ENCODE results near the gene DTX1. TPM values are rescaled to one million over a fixed set of nuclear protein-coding genes. Genes with fewer than 3 reads are reported as not detected.
"Not testable (repeated sequence)": the region's sequence is repeated elsewhere in the genome, so short reads cannot be mapped to it uniquely, and the experiment has no call there.

The DTX1 gene
- total RNA-seq, 2 donors from 2014 or later, result 9.8 to 17.3 TPM

DNA sequence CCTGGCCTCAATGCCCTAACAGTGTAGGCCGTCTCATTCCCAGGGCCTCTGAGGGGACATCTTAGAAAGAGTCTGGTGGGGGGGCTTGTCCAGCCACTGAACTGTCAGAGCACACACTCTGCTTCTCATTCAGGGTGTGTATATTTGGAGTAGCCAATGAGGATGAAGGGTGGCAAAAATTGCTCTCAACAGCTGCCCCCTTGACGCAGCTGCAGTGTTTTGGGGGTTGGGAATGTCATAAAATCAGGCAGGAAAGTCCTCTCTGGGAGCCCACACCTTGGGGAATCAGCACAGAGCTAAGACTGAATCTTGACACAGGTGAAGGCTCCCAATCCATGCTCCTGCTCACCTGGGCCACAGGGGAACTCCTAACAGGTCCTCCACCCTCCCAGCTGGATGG lies 77.5 kb downstream of the DTX1 start:
- DNase-seq (ENCODE audit: low spot score in 2 of 2) (no peak), ATAC-seq (no peak)
- Mint-ChIP-seq H3K36me3 (no peaks in the 10 kb centered on the region), H3K27ac (no peak overlapping the region), H3K9me3 (no peaks in the 10 kb centered on the region)

DNA sequence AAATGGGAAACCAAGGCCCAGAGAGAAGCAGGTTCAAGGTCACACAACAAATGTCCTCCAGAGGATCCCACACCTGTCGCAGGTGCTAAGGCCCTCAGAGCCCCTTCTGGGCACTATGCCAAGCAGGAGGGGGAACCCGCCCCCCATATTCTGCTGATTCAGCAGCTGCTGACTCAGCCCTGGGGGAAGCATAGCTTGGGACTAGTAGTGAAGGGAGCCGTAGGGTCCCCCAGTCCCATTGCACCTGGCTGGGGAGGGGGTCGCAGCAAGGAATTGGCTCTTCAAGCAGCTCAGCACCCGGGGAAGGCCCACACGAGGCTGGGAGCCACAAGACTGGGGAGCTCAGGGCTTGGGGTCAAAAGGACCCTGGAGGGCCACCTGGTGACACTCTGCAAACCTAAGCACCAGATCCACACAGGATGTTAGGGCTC lies 78.0 kb downstream of the DTX1 start:
- DNase-seq (ENCODE audit: low spot score in 2 of 2) (no peak), ATAC-seq (no peak)
- no peaks in the 10 kb centered on the region for H3K36me3 Mint-ChIP-seq

DNA sequence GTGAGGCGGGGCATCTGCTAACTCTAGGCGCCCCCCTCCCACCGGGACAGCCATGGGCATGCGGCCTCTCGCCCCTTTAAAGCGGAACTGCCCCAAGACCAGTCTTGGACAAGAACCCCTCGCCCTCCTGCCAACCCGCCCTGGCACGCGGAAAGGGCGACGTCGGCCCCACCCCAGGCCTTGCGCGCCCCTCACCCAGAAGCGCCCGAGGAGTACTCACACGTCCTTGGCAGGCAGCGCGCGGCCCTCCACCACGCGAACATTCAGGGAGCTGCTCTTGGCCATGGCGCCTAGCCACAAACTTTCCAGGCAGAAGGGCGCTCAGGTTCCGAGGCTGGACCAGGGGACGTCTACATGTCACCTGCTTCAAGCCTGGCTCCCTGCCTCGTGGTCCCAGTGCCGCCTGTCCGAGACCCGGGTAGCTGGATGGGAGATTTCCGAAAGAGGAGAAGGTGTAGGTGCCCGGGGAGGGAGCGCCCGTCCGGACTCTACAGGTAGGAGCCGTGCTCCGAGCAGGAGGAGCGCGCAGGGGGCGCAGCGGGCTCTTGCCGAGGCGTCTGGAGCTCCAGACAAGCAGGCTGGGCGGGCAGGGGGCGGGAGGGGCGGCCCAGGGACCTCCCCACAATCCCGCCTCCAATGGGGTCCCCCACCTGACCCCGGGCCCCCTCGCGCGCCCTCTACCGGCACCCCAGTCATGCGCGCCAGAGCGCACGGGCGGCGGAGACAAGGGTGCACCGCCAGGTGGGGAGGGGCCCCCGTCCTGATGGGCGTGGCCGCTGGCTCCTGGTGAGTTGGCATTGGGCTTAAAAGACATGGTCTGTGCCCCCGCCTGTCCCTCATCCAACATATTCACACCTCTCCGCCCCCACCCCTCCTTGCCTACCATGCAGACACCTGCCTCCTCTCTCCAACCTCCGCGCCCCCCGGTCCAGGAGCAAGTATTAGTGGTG lies 78.9 kb downstream of the DTX1 start, which contains the start of gene RASAL1:
TSS of gene RASAL1 (minus strand) at position 584 of the 950 bp plus-strand sequence. CDS start at position 285, 299 bp downstream.
- DNase-seq (ENCODE audit: low spot score in 2 of 2), result peak; percentile 81 to 98
- H3K36me3 Mint-ChIP-seq, result no peaks in the 10 kb centered on the region
- H3K27ac Mint-ChIP-seq, result peak within 1 kb of the TSS; percentile 82 to 87
- peak; percentile 86 to 96 for ATAC-seq
- no peaks in the 10 kb centered on the region for H3K9me3 Mint-ChIP-seq

More for the DNA sequence above, 78.0 kb downstream of the DTX1 start:
- no peak overlapping the region for H3K27ac Mint-ChIP-seq
- no peaks in the 10 kb centered on the region for H3K9me3 Mint-ChIP-seq

DNA sequence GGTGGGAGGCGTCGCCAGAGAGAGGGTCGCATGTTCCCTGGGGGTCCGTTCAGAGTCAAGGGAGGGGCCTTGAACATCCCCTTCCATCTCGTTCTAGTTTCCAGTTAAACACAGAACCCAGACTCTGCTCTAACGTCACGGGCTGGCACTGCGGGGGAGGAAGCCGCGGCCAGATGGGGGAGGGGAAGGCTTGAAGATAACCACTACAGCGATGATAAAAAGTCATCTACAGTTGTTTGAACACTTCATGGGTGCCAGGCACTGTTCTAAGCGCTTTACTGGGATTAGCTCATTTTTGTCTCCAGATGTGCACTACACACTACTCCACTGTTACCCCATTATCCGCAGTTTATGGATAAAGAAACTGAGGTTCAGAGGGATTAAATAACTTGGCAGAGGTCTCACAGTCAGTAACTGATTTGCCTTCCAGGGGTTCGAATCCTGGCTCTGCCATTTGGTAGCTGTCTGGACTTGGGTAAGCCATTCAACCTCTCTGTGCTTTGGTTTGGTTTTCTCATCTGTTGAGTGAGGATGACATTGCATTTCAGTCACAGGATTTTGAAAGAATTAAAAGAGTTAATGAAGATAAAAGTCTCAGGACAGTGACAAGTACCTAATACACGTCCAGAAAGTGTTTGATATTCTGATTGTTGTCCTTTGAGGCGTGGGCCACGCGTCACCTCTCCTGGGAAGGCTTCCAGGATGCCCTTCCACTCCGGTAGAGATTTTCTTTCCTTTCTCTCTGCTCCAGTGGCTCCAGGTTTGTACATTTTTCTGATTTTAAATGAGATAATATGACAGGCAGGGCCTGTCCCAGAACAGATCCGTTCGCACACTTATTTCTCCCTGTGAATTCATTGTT lies 79.8 kb downstream of the DTX1 start:
- no peaks in the 10 kb centered on the region for H3K9me3 Mint-ChIP-seq

DNA sequence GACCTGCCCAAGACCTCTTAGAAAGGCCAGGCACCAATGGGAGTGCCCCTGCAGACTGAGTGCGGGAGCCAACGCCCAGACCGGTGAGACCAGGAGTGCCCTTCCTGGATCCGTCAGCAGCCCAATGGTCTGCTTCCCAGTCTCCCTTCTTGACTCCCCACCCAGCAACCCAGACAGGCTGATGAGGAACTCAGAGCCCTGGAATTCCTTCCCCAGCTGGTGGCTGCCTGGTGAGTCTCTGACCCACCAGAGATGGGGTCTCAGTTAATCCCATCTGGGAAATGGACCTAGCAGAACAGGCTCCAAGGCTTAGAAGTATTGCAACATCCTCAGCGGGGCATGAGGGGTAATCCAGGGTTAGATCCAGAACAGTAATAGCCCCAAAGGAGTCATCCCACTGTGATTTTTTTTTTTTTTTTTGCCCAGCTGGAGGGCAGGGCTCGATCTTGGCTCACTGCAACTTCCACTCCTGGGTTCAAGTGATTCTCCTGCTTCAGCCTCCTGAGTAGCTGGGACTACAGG lies 80.5 kb downstream of the DTX1 start:
- DNase-seq (ENCODE audit: low spot score in 2 of 2), result no peak
- no peak for ATAC-seq
- H3K36me3 Mint-ChIP-seq, result no peaks in the 10 kb centered on the region
- no peaks in the 10 kb centered on the region for H3K9me3 Mint-ChIP-seq
- peak overlapping the region in 1 of 2 donors; percentile 82 for H3K27ac Mint-ChIP-seq

More for the DNA sequence above, 79.8 kb downstream of the DTX1 start:
- H3K36me3 Mint-ChIP-seq, result no peaks in the 10 kb centered on the region
- DNase-seq (ENCODE audit: low spot score in 2 of 2), result peak; percentile 62 to 68
- H3K27ac Mint-ChIP-seq, result peak overlapping the region; percentile 82 to 87
- peak; percentile 60 to 77 for ATAC-seq

DNA sequence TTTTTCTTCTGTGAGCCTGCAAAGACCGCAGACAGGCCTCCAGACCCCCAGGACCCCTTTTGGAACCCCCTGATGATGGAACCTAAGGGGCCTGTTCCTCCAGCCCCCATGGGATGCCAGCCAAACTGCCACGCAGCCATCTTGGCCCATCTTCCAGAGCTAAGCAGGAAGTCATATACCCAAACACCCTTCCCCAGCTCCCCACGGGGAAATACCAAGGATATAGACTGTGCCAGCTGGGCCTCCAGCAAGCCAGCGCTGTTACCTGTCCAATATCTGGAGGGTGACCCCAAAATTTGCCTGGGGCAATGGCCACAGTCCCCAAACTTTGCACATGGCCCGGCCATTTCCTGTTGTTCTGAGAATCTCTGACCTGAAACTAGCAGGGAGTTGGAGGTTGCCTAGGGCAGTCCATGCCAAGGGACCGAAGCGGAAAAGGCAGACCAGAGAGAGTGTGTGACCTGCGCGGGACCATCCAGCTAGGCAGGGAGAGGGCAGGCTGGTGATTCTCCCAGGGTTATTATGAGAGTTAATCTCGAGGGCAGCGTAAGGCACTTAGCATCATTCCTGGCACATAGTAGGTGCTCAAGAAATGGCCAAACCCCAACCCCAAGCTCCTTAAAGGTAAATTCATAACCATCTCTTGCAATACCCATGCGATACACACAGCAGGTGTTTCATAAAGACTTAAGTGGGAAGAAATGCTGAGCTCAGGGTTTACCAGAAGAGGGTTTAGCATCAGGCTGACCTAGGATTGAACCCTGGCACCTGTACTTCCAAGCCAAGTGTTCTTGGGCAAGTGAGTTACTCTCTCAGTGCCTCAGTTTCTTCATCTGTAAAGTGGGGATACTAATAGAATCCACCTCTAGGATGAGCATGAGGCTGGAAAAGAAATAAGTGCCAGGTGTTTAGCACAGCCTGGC lies 81.6 kb downstream of the DTX1 start:
- no peak for DNase-seq (ENCODE audit: low spot score in 2 of 2)
- ATAC-seq, result no peak
- peak overlapping the region in 1 of 2 donors; percentile 53 for H3K27ac Mint-ChIP-seq
- no peaks in the 10 kb centered on the region for H3K9me3 Mint-ChIP-seq
- H3K36me3 Mint-ChIP-seq, result no peaks in the 10 kb centered on the region

DNA sequence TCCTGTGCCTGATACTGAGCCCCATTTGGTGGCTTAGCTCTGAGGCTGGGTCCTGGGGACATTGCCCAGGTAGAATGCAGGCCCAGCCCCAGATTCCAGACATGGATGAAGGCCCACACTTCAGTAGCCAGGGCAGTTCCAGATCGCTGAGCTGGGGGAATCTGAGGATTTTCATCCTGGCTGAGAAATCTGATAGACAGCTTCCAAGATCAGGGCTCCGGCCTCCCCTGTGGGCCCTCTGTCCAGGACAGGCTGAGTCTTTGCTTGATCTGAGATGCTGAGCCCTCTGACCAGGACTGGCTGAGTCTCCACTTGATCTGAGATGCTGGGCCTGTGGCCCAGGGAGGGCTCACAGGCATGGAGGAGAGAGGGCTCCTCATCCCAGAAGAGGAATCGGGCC lies 82.3 kb downstream of the DTX1 start:
- ATAC-seq, result no peak
- Mint-ChIP-seq H3K36me3 (no peaks in the 10 kb centered on the region), H3K9me3 (no peaks in the 10 kb centered on the region), H3K27ac (peak overlapping the region in 1 of 2 donors; percentile 30)
- DNase-seq (ENCODE audit: low spot score in 2 of 2), result no peak

DNA sequence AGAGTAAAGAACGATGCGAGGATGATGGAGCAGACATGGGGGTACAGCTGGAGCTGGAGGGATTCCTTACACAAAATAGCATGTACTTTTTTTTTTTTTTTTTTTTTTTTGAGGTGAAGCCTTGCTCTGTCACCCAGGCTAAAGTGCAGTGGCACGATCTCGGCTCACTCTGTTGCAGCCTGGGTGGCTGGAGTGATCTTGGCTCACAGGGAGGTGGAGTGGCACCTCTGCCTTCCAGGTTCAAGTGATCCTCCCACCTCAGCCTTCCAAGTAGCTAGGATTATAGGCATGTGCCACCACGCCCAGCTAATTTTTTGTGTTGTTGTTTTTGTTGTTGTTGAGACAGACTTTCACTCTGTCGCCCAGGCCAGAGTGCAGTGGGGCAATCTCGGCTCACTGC lies 84.2 kb downstream of the DTX1 start:
- ATAC-seq (no peak), DNase-seq (ENCODE audit: low spot score in 2 of 2) (no peak)
- H3K9me3 Mint-ChIP-seq, result no peaks in the 10 kb centered on the region
- H3K36me3 Mint-ChIP-seq, result no peaks in the 10 kb centered on the region
- H3K27ac Mint-ChIP-seq, result no peak overlapping the region

DNA sequence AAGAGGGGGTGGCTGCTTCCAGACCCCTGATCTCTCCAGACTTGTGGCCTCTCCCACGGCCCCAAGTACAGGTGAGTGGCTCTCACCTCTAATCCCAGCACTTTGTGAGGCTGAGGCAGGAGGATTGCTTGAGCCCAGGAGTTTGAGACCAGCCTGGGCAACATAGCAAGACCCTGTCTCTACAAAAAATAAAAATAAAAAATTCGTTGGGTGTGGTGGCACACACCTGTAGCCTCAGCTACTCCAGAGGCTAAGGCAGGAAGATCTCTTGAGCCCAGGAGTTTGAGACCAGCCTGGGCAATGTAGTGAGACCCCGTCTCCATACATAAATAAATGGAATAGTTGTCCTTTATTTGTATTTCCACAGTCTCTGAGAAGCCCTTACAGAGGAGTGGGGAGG lies 85.2 kb downstream of the DTX1 start:
- DNase-seq (ENCODE audit: low spot score in 2 of 2); ATAC-seq; H3K36me3 Mint-ChIP-seq; H3K9me3 Mint-ChIP-seq: not testable (repeated sequence)
- H3K27ac Mint-ChIP-seq, result peak overlapping the region; percentile 66 to 78

DNA sequence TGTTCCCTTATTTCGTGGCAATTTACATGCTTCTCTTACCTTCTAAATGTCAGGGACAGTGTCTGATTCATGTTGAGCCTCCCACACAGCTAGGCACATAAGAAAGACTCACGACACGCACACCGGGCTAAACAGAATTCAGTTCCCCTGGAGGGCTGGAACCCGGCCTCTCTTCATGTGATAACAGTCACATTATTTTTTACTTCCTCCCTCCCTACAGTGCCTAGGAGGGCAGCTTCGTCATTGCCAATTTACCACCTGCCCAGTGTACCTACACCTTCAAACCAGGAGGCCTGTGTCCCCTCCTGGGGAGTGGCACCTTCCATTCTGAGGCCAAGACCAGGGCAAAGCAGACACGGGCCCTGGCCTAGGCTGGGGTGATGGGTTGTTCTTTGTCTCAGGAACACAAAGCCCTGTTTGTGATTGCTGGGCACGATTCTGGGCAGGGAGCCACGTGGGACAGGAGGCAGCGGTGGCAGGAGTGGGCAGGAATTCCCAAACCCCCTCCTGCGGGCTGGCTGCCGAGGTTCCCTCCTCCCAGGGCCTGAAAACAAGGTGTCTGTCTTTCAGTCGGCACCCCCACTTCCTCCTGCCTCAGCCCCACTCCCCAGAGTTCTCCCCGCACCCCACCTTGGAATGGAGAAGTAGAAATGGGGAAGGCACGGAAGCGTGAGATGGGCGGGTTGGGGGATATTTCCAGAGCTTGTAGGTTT lies 85.8 kb downstream of the DTX1 start:
- DNase-seq (ENCODE audit: low spot score in 2 of 2) (no peak), ATAC-seq (peak; percentile 68 to 95)
- Mint-ChIP-seq H3K27ac (peak overlapping the region; percentile 66 to 78), H3K9me3 (no peaks in the 10 kb centered on the region), H3K36me3 (no peaks in the 10 kb centered on the region)

DNA sequence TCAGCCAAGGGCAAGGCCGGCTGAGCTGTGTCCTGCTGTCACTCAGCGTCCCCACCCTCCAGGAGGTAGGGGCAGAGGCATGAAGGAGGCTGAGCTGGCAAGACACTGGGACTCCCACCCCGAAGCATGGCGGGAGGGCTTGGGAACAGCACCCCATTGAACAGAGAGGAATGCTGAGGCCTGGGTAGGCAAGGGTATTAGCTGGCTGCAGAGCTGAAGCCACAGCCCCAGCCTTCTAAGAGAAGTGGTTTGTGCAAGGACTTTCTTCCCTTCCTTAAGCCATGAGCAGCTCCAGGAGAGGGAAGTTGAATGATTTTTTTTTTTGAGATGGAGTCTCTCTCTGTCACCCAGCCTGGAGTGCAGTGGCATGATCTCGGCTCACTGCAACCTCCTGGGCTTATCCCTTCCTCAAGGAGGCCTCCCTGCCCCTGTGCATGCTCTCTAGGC lies 86.4 kb downstream of the DTX1 start:
- H3K27ac Mint-ChIP-seq, result peak overlapping the region in 1 of 2 donors; percentile 78
- H3K9me3 Mint-ChIP-seq, result no peaks in the 10 kb centered on the region
- DNase-seq (ENCODE audit: low spot score in 2 of 2) (no peak), ATAC-seq (no peak)
- H3K36me3 Mint-ChIP-seq, result no peaks in the 10 kb centered on the region

DNA sequence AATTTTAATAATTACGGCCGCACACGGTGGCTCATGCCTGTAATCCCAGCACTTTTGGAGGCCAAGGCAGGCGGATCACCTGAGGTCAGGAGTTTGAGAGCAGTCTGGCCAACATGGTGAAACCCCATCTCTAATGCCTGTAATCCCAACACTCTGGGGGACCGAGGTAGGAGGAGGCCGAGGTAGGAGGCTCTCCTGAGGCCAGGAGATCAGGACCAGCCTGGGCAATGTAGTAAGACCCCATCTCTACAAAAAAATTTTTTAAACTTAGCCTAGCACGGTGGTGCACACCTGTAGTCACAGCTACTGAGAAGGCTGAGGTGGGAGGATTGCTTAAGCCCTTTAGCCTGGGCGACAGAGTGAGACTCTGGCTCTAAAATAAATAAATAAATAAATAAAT lies 87.4 kb downstream of the DTX1 start:
- Mint-ChIP-seq H3K9me3 (no peaks in the 10 kb centered on the region), H3K36me3 (no peaks in the 10 kb centered on the region), H3K27ac (no peak overlapping the region)
- ATAC-seq (no peak), DNase-seq (ENCODE audit: low spot score in 2 of 2) (no peak)

DNA sequence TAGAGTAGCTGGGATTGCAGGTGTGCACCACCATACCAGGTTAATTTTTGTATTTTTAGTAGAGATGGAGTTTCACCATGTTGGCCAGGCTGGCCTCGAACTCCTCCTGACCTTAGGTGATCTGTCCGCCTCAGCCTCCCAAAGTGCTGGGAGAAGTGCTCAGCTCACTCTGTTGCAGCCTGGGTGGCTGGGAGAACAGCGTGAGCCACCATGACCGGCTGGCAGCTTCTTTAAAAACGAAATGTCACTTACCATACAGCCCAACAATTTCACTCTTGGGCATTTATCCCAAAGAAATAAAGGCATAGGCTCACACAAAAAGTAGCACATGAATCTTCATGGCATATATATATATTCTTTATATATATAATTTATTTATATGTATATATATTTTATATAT lies 88.3 kb downstream of the DTX1 start:
- Mint-ChIP-seq H3K36me3 (no peaks in the 10 kb centered on the region), H3K9me3 (no peaks in the 10 kb centered on the region), H3K27ac (no peak overlapping the region)
- ATAC-seq (no peak), DNase-seq (ENCODE audit: low spot score in 2 of 2) (no peak)

DNA sequence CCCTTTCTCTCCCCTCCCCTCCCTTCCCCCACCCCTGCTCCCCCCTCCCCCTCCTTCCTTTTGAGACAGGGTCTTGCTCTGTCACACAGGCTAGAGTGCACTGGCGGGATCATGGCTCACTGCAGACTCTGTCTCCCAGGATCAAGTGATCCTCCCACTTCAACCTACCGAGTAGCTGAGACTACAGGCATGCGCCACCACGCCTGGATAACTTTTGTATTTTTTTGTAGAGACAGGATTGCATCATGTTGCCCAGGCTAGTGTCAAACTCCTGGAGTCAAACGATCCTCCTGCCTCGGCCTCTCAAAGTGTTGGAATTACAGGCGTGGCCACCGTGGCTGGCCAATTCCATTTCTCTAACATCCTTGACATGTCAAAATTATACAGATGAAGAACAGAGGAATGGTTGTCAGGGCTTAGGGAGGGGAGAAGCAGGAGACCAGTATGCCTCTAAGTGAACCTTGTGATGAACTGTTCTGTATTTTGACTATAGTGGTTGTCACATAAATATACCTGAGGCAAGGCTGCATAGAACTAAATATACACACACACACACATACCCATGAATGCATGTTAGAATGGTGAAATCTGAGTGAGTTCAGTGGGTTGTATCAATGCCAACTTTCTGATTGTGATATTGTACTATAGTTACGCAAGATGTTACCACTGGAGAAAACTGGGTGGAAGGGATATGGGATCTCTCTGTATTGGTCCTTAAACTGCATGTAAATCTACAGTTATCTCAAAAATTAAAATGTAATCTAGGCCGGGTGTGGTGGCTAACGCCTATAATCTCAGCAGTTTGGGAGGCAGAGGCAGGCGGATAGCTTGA lies 89.4 kb downstream of the DTX1 start:
- ATAC-seq (no peak), DNase-seq (ENCODE audit: low spot score in 2 of 2) (no peak)
- H3K36me3 Mint-ChIP-seq, result no peaks in the 10 kb centered on the region
- peak overlapping the region in 1 of 2 donors; percentile 55 for H3K27ac Mint-ChIP-seq
- H3K9me3 Mint-ChIP-seq, result no peaks in the 10 kb centered on the region

DNA sequence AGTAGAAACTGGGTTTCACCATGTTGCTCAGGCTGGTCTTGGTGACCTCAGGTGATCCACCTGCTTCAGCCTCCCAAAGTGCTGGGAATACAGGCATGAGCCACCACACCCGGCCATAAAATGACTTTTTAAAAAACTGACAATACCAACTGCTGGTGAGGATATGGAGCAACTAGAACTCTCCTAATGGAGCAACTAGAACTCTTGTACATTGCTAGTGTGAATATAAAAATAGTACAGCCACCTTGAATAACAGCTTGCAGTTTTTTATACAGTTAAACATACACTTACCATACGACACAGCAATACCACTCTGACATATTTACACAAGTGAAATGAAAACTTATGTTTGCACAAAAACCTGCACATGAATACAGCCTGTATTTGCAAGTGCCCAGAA lies 90.5 kb downstream of the DTX1 start:
- ATAC-seq (no peak), DNase-seq (ENCODE audit: low spot score in 2 of 2) (no peak)
- Mint-ChIP-seq H3K9me3 (no peaks in the 10 kb centered on the region), H3K27ac (no peak overlapping the region), H3K36me3 (no peaks in the 10 kb centered on the region)
